HG03135 (cell line): ENCODE data around the gene TSC22D1.

Source experiments
- ATAC-seq: cut with Tn5 transposase; IDR thresholded peaks from one replicate; pipeline ENCODE4 v1.9.1; 2021; ENCODE audit warnings: mild to moderate bottlenecking, moderate library complexity; ENCODE audit not compliant: unreplicated experiment

Gene TSC22D1

GRCh38 chr13:44412346-44412935, 163.7 kb downstream of the TSC22D1 start:
- no peak for ATAC-seq

GRCh38 chr13:44411841-44412240, 164.3 kb downstream of the TSC22D1 start:
- ATAC-seq: no peak

- no peak for ATAC-seq
Measured at GRCh38 chr13:44410328-44410859, 165.7 kb downstream of the TSC22D1 start.

- ATAC-seq: no peak
Measured at GRCh38 chr13:44409595-44409994, 166.5 kb downstream of the TSC22D1 start.

GRCh38 chr13:44407891-44408290, 168.2 kb downstream of the TSC22D1 start:
- ATAC-seq: no peak

GRCh38 chr13:44407379-44407778, 168.8 kb downstream of the TSC22D1 start:
- ATAC-seq: no peak

GRCh38 chr13:44406617-44407016, 169.5 kb downstream of the TSC22D1 start:
- ATAC-seq: no peak

- no peak for ATAC-seq
Measured at GRCh38 chr13:44404261-44405132, 171.6 kb downstream of the TSC22D1 start.

- ATAC-seq: no peak
Measured at GRCh38 chr13:44403461-44404056, 172.6 kb downstream of the TSC22D1 start.

- no peak for ATAC-seq
Measured at GRCh38 chr13:44402899-44403445, 173.2 kb downstream of the TSC22D1 start.

- ATAC-seq: no peak
Measured at GRCh38 chr13:44401577-44401976, 174.6 kb downstream of the TSC22D1 start.

- ATAC-seq: no peak
Measured at GRCh38 chr13:44400736-44401135, 175.4 kb downstream of the TSC22D1 start.

- no peak for ATAC-seq
Measured at GRCh38 chr13:44399074-44399473, 177.1 kb downstream of the TSC22D1 start.

GRCh38 chr13:44398606-44399005, 177.5 kb downstream of the TSC22D1 start:
- no peak for ATAC-seq

- ATAC-seq: no peak
Measured at GRCh38 chr13:44397766-44398223, 178.3 kb downstream of the TSC22D1 start.

GRCh38 chr13:44396701-44397580, 179.2 kb downstream of the TSC22D1 start:
- ATAC-seq: no peak

- ATAC-seq: no peak
Measured at GRCh38 chr13:44395976-44396694, 180.0 kb downstream of the TSC22D1 start.

- no peak for ATAC-seq
Measured at GRCh38 chr13:44394658-44395057, 181.5 kb downstream of the TSC22D1 start.

- no peak for ATAC-seq
Measured at GRCh38 chr13:44393391-44393790, 182.7 kb downstream of the TSC22D1 start.

- ATAC-seq: no peak
Measured at GRCh38 chr13:44389876-44390275, 186.3 kb downstream of the TSC22D1 start.
